HG02623 (cell line): ENCODE data around the gene CDH4.
"Not testable (repeated sequence)": the region's sequence is repeated elsewhere in the genome, so short reads cannot be mapped to it uniquely, and the experiment has no call there.

ENCODE experiments used
- ATAC-seq: cut with Tn5 transposase; IDR thresholded peaks from one replicate; pipeline ENCODE4 v1.9.1; 2021; ENCODE audit warnings: moderate library complexity; ENCODE audit not compliant: unreplicated experiment

Gene CDH4

GRCh38 chr20:61380545-61380915 lies 128.5 kb downstream of the CDH4 start:
- ATAC-seq = no peak

DNA sequence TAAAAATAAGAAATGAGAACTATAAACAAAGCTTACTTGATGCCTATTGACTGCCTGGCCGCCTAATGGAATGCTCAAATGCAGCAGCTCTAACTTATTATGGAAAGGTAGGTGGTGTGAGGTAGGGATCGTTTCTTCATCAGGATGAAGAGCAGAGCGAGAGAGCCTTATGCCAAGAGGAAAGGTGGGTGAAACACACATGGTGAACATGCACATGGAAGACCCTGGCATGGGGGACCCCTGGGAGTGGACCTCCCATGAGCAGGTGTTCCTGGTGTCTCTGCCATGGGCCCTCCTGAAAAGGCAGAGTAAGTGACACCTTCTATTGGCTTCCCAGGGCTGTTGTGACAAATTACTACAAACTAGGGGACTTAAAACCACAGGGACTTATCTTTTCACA lies 130.1 kb downstream of the CDH4 start:
- no peak for ATAC-seq

DNA sequence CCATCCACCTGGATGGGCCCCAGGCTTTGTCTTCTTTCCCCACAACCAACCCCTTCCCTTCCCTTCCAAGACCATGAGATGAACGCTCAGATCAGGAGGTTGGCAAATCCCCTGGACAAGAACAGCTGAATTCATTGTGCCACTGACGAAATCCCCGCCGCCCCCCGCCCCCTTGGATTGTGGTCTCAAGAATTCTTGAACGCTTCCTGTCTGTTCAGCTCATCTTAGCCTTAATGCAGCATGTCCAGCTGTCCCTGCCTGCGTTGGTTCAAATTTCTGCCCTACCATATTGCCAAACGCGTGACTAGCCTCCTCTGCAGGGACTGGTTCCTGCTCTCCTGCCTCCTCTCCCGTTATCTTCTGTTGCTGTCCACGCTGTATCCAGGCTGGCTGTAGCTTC lies 133.2 kb downstream of the CDH4 start:
- ATAC-seq = no peak

GRCh38 chr20:61385731-61386130 lies 133.7 kb downstream of the CDH4 start:
- no peak for ATAC-seq

DNA sequence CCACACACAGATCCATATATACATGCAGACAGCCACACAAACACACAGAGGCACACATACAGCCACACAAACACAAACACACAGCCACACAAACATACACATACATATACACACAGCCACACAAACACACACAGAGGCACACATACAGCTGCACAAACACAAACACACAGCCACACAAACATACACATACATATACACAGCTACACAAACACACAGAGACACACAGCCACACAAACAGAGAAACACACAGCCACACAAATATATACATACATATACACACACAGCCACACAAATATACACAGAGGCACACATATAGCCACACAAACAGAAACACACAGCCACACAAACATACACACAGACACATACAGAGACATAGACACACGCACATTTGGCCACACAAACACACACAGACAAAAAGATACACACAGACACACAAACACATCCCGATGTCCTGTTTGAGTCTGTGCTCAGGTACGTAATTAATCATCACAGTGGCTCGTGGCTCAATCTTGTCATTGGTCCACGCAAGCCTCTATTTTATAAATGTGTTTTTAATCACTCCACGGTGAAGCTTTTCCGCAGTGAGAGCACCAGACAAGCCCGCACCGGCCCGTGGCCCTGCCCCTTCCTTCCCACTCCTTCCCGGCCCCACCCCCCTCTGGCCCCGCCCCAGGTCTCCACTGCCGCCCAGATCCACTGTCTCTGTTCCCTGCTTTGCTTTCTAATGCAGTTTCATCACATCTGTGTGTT lies 135.3 kb downstream of the CDH4 start:
- ATAC-seq = no peak

DNA sequence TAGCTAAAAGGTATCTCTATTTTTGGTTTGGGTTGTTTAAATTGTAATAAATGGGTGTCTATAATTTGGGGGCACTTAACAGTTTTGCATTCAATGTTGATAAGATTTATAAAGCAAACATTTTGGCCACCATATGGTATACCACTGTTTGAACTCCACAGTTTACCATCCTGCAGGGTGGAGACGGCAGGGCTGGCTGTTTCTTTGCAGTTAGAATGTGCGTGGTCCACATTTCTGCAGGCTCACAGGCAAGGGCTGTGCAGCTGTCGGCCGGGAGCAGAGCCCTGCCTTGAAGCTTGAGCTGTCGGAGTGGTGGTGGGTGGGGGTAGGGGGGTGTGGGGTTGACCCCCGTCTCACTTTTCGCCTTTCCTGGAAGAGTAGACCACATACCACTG lies 135.9 kb downstream of the CDH4 start:
- no peak for ATAC-seq

DNA sequence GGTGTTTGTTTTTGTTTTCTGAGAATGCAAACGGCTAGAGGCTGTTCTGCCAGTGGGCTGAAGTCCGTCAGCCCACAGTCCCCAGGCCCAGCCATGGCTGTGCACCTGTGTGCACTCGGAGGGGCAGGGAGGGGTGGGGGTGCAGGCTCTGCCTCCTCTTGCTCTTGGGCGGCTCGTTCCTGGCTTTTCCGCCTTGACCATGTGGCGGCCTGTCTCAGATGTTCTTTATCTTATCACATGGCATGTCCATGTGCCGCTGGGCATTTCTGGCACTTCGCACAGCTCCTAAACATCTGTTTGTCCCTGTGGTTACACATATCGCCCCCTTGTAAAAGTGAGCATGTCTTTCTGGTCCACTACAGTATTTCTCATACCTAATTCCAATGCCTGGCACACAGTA lies 137.0 kb downstream of the CDH4 start:
- no peak for ATAC-seq

DNA sequence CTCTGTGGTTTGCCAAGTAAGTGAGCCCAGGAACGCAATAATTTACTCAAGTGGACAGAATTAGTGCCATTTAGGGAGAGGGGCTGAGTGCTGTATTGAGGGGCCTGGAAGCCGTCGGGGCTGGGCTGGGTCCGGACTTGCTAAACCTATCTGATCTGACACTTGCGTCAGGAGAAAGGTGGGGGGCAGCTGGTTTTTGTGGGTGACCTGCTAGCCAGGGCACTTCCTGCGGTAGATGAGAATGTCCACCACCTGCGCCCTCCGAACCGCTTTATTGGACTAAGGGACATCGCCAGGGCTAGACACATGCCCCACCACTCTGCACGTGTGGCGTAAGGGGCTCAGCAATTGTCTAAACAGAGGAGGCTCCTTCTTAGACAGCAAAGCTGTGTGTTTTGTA lies 139.1 kb downstream of the CDH4 start:
- ATAC-seq = no peak

- ATAC-seq = no peak
These were observed 139.9 kb downstream of the CDH4 start for GRCh38 chr20:61391812-61392520.

GRCh38 chr20:61394088-61394799 lies 142.2 kb downstream of the CDH4 start:
- no peak for ATAC-seq

DNA sequence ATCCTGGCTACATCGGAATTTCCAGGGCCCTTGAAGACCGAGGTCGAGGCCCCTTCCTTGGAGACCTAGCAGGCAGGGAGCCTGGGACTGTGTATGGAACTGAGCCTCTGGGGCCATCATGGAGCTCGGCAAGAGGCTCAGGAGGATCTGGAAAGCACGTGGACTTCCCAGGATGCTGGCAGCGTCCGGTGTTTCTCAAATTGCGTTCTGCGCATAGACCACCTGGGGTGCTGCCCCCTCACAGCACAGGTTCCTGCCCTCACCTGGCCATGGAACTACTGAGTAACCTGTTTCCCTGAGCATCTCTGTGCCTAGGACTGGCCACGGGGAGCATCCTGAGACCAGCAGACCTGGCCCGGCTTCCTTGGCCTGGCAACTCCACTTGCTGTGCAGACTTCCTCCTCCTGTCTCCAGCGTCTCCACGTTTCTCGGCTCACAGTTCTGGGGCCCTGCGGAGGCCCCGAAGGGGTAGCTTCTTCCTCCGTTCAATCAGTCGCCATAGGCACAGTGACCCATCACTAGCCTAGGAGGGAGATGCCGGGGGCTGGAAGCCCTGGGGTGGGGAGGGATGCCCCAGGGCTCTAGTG lies 144.3 kb downstream of the CDH4 start:
- no peak for ATAC-seq

DNA sequence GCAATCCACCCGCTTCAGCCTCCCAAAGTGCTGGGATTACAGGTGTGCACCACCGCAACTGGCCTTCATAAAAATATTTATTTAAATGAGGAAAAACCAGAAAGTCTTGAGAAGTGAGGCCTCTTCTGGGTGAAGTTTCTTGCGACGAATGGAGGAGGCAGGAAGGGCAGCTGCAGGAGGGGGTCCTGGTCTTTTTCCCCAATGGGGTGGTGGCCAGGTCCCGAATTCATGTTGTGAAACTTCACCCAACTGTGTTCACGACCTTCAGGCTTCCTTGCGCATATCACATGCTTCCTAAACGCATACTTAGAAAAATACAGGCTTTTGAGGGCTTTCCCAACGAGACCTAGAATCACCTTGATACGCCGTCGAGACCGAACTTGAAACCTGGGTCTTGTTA lies 145.1 kb downstream of the CDH4 start:
- no peak for ATAC-seq

DNA sequence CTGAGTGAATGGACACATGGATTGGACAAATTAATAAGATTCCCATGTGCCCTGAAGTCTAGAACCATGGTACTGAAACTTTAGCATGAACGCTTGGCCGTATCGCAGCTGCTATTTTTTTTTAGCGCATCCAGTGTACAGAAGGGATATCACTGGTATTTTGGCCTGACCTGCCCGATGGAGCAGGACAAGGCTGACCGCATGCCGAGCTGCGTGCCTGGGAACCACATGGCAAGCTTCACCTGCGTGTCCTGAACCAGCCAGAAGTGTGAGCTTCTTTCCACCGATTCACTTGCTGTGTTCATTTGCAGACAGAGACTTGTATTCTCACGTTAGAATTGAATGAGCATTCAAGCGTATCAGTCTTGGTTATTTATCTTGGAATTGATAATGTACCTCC lies 145.7 kb downstream of the CDH4 start:
- no peak for ATAC-seq

DNA sequence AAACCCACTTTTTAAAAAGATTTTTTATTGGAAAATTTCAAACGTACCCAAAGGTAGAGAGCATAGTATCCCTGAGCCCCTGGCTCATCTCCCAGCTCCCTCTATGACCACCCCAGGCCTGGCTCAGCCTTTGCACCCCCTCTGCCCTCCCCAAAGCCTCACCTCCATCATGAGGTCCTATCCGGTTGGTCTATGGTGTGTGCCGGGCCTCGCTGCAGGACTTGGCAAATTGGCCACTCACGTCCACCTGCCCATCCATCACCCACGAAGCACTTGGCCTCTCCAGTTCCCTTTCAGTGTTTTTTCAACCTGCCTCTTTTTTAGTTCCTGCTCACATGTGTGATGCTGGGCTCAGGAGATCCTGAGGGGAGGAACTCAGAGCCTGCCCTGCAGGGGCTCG lies 147.4 kb downstream of the CDH4 start:
- no peak for ATAC-seq

DNA sequence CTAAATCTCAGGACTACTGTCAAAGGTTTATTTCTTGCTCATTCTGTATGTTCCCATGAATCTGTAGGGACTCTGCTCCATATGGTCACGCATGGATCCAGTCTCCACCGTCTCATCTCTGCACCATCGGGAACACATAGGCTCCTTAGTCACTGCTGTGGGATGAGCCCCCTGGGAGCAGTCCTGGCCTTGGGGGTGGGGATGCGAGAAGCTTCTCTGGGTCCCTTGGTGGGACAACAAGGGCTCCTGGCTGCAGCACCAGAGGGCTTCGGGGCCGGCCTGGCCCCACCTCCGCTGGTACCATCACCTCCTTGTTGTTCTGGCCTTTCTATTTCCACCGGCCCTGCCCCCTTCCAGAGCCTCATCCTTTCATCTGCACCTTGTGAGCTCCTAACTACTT lies 148.4 kb downstream of the CDH4 start:
- no peak for ATAC-seq

DNA sequence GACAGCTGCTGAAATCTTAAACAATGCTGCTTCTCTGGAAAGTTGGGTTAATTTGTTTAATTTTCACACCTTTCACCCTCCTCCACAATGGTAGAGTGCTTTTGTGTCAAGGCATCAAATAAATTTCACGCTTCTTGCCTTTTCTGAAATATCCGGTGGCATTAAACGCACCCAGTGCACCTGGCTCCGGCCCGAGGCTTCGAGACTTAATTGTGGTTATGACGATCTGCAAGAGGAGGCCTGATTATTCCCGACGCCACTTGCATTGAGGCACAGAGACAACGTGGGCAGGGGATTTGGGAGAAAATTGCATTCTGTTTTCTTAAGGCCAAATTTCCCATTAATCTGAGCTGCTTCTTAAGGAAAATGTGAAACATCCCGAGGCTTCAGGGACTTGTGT lies 152.2 kb downstream of the CDH4 start:
- no peak for ATAC-seq

- no peak for ATAC-seq
These were observed 152.9 kb downstream of the CDH4 start for GRCh38 chr20:61405007-61405406.

- not testable (repeated sequence) for ATAC-seq
These were observed 154.7 kb downstream of the CDH4 start for GRCh38 chr20:61406773-61407172.

DNA sequence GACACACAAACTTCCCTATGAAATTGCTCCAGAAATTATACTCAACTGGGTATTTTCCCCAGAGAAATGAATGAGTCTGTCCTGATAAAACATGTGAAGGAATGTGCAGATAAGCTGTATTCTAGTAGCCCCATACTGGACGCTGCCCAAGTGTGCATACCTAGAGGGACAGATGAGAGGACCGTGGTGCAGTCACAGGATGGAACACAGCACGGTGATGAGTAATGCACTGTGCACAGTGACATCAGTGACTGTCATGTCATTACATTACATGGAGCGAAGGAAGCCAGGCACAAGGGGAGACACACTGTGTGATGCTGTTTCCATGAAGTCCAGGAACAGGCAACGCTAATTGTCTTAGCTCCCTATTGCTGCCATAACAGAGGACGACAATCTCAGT lies 155.5 kb downstream of the CDH4 start:
- ATAC-seq = no peak

- no peak for ATAC-seq
These were observed 157.1 kb downstream of the CDH4 start for GRCh38 chr20:61408951-61409740.

GRCh38 chr20:61411743-61412142 lies 159.7 kb downstream of the CDH4 start:
- no peak for ATAC-seq
